Rectal smooth muscle tissue (tissue), 1 donor: ENCODE measurements around the gene DBNL.

Experiments used
- H3K27ac ChIP-seq: one replicate; pipeline ENCODE4 v1.7.0; 2013; ENCODE audit warnings: low read depth, low read length, inconsistent platforms
- H3K27me3 ChIP-seq: one replicate; pipeline ENCODE4 v1.7.0; 2013; ENCODE audit warnings: low read length; ENCODE audit not compliant: control insufficient read depth, insufficient read depth
- H3K36me3 ChIP-seq: one replicate; pipeline ENCODE4 v1.7.0; 2013; ENCODE audit warnings: low read length; ENCODE audit not compliant: control insufficient read depth, insufficient read depth
- H3K4me1 ChIP-seq: one replicate; pipeline ENCODE4 v1.7.0; 2013; ENCODE audit warnings: low read length; ENCODE audit not compliant: control insufficient read depth, insufficient read depth
- H3K4me3 ChIP-seq: one replicate; pipeline ENCODE4 v1.7.0; 2013; ENCODE audit warnings: low read length
- H3K9ac ChIP-seq: one replicate; pipeline ENCODE4 v1.7.0; 2013; ENCODE audit warnings: low read length

The DBNL gene

DNA sequence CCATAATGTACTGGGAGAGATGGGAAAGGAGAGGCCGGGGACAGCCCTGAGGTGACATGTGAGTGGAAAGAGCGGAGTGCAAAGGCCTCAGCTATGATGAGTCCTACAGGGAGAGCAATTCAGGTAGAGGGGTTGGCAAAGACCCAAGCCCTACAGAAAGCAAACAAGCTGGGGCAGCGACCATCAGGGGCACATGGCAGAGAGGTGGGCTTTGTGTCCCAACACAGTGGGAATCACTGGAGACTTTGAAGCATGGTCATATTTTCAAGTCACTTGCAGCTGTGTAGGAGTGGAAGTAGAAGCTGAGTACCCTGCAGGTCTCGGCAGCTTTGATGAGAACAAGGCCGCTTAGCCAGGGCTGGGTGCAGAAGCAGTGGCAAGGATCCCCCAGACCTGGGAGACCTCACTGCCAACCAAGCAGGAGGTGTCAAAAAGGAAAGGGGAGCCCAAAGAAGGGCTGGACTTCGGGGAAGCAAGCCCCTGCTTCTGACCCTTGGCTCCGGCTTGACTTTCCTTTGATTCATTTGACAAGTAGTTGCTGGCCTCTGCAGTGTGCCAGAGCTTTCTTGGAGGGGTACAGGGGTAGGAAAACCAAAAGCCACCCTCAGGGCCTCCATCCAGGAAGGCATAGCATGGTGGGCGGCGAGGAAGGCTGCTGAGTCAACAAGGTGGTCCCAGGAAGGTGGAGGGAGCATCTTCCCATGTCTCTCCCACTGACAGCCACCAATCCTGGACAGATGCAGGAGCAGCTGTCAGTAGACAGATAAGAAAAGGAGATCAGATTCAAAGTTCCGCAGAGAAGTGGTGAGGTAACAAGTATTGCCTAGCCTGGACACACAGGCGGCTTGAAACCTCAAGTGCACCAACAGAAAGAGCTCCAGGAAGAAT lies 22.8 kb downstream of the DBNL start:
- Histone ChIP-seq H3K4me1 (peaks cover 11% of the 10 kb centered on the region), H3K27ac (no peak overlapping the region), H3K9ac (no peak overlapping the region), H3K36me3 (no peaks in the 10 kb centered on the region), H3K4me3 (no peak overlapping the region), H3K27me3 (no peaks in the 10 kb centered on the region)

DNA sequence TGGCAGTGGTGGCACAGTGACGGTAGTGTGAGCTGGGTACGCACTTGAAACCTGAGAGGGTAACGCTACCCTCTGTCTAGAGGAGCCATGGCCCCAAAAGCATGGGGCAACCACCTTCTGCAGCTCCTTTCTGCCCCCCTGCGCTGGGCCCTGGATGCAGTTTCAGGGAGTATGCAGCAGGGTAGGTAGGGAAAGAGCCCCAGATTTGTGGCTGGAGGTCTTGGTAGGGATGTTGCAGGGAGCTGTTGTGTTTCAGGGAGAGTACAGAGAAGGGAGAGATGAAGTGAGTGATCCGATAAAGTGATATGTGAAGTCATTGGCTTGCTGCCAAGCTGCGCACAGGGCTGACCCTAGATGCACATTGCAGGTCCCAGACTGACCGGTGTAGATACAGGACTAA lies 23.6 kb downstream of the DBNL start:
- H3K4me3 ChIP-seq: no peak overlapping the region
- H3K4me1 ChIP-seq: peaks cover 18% of the 10 kb centered on the region
- peaks cover 3% of the 10 kb centered on the region for H3K36me3 ChIP-seq
- H3K9ac ChIP-seq: no peak overlapping the region
- no peak overlapping the region for H3K27ac ChIP-seq
- no peaks in the 10 kb centered on the region for H3K27me3 ChIP-seq

DNA sequence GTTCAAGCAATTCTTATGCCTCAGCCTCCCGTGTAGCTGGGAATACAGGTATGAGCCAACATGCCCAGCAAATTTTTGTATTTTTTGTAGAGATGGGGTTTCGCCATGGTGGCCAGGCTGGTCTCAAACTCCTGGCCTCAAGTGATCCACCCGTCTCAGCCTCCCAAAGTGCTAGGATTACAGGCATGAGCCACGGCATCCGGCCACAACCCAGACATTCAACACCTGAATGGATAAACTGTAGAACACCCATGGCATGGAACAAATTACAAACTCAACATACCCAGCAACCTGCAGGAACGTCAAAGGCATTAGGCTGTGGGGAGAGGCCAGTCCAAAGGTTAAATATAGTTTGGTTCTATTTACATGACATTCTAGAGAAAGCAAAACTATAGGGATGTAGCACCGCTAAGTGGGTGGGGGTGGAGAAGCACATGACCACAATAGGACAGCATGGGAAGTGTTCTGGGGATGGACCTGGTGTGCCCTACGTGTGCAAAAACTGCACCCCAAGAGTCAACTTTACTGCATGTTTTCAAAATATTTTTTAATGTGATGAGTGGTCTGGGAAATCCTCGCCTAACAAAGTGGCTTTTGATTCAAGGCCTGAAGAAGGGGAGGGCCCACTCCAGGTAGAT lies 27.3 kb downstream of the DBNL start:
- Histone ChIP-seq H3K27ac (no peak overlapping the region), H3K9ac (no peak overlapping the region), H3K27me3 (no peaks in the 10 kb centered on the region), H3K4me3 (no peak overlapping the region), H3K4me1 (peaks cover 9% of the 10 kb centered on the region), H3K36me3 (peaks cover 16% of the 10 kb centered on the region)

DNA sequence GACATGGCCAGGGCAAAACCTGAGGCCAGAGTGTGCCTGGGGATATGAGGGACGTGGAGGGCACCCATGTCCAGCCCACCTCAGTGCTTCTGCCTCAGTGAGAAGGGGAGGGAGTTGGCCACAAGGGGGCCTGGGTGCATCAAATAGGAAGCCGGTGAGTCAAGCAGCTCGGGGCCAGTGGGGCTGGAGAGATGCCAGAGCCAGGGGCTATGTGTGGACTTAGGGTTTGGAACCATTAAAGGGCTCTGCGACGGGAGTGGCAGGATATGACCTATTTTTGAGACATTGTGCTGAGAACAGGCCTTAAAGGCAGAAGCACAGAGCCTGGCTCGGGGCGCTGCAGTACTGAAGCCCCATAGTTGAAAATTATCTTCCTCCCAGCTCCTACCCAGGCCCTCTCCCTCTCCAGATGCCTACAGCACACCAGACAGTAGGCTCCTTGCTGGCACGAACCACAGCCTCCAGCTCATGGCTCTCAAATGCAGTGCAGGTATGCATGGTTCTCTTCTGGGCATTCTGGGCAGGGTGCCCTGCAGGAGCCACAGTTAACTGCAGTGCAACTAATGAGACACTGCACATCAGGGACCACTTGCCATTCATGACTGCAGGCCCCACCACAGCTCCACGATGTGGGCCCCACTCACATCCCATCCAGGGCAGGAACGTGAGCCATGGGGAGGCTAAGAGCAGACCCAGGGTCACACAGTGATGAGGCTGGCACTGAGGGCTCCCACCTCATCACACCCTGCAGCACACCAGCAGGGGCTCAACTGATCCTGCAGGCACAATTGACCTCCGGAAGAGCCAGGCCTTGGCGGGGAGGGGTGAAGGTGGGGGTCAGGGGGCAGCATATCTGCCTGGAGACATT lies 28.1 kb downstream of the DBNL start:
- H3K27ac ChIP-seq: peak overlapping the region; percentile 30
- H3K4me3 ChIP-seq: no peak overlapping the region
- H3K9ac ChIP-seq: no peak overlapping the region
- H3K4me1 ChIP-seq: peaks cover 9% of the 10 kb centered on the region
- H3K27me3 ChIP-seq: no peaks in the 10 kb centered on the region
- peaks cover 21% of the 10 kb centered on the region for H3K36me3 ChIP-seq

DNA sequence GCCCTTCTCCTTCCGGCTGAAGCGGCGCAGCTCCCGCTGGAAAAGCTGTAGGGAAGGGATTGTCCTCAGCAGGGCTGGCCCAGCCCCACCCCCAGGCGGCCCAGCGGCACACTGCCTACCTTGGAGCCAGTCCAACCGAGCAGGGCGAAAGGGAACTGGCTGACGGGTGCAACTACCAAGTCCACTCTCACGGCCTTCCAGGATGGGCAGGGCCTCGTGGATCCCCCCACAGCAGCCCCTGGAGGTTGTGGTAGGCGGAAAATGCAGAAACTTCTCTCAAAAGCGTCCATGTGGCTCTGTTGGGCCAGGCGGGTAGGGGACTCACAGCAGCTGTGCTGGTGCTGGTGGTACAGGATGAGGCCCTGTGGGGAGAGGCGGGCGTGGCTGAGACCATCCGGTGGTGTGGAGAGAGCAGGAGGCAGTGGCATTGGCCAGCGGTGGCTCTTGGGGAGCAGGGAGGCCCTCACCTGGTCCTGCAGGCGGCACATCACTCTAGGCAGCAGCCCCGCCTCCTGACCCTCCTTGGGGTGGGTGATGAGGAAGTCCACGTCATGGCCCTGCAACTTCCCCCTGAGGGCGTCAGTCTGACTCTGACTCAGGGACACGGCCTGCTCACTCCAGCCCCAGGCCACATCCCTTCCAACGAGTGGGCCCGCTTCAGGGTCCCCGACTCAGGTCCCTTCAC lies 29.3 kb downstream of the DBNL start:
- peak overlapping the region; percentile 34 for H3K4me3 ChIP-seq
- peaks cover 9% of the 10 kb centered on the region for H3K4me1 ChIP-seq
- peak overlapping the region; percentile 39 for H3K9ac ChIP-seq

DNA sequence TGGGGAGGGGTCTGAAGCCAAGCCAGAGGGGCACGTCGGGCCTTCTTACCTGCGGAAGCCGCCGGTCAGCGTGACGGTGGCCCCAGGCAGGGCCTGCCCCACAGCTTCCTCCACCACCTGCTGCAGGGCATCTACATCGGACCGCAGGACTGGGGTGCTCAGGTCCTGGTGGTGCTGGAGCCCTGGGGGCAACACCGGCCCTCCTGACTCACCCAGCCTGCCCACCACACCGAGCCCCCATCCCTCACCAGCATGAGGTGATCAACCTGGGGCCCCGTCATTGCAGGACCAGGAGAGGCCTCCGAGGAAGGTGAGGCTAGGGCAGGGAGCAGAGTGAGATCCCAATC lies 29.8 kb downstream of the DBNL start:
- Histone ChIP-seq H3K4me1 (peaks cover 9% of the 10 kb centered on the region), H3K4me3 (no peak overlapping the region), H3K27me3 (no peaks in the 10 kb centered on the region), H3K27ac (peak overlapping the region; percentile 66), H3K9ac (no peak overlapping the region), H3K36me3 (peaks cover 31% of the 10 kb centered on the region)

More for the DNA sequence above, 29.3 kb downstream of the DBNL start:
- H3K27me3 ChIP-seq: no peaks in the 10 kb centered on the region
- H3K36me3 ChIP-seq: peaks cover 31% of the 10 kb centered on the region
- peak overlapping the region; percentile 66 for H3K27ac ChIP-seq

DNA sequence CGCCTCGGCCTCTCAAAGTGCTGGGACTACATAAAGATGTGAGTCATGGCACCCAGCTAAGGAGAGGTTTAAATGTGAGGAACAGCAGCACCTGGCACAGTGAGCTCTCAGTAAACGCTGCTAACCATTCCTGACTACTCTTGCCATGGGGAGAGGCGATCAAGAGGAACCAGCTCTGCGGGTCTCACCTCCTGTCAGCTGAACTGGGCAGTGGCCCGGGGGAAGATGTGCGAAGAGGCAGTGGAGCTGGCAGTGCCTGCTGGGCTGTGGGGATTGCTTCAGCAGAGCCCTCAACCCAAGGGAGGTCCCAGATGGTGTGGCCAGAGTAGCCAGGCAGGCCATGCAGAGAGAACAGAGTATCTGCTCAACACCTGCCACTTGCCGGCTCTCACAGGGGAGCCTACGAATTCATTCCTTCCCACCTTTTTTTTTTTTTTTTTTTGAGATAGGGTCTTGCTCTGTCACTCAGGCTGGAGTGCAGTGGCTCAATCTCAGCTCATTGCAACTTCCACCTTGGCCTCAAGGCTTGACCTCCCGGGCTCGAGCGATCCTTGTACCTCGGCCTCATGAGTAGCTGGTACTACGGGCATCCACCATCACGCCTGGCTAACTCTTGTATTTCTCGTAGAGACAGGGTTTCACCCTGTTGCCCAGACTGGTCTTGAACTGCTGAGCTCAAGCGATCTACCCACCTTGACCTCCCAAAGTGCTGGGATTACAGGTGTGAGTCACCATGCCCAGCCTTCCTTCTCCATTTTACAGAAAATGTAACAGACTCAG lies 31.0 kb downstream of the DBNL start:
- H3K27ac ChIP-seq: no peak overlapping the region
- no peak overlapping the region for H3K9ac ChIP-seq
- H3K27me3 ChIP-seq: no peaks in the 10 kb centered on the region
- peaks cover 9% of the 10 kb centered on the region for H3K4me1 ChIP-seq
- no peak overlapping the region for H3K4me3 ChIP-seq
- peaks cover 31% of the 10 kb centered on the region for H3K36me3 ChIP-seq

DNA sequence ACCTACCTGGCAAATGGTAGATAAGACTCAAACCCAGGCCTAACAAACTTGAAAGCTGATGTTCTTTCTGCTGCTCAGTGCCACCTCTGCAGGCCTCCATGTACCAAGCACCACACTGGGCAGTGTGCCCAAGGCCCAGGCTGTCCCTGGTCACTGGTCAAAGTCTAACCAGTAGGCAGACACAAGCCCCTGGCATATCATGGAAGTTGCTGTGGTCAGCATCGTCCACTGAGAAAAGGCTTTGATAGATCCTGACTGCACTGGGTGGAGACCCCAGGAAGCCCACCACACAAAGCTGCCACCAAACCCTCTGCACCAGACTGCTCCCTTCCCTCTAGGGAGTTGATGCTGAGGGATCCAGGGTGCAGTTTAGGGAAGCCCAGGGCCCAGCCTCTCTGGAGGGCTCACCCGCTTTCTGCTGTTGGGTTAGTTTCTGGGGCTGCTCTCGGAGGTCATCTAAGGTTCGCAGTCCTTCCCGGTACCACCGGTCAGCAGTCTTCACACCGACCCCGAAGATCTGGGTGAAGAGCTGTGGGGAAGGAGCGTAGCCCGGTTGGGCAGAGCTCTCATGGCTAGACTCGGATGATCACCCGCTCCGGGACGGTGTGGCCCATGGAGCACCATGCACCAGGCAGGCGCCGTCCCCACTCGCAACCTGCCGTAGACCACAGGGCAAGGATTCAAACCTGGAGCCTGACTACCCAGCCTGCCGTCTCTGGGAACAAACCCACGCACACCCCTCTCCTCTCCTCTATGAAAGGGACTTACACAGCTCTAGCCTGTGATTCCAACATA lies 31.8 kb downstream of the DBNL start:
- Histone ChIP-seq H3K36me3 (peaks cover 31% of the 10 kb centered on the region), H3K9ac (no peak overlapping the region), H3K27me3 (no peaks in the 10 kb centered on the region), H3K4me1 (peaks cover 11% of the 10 kb centered on the region), H3K27ac (no peak overlapping the region), H3K4me3 (no peak overlapping the region)

DNA sequence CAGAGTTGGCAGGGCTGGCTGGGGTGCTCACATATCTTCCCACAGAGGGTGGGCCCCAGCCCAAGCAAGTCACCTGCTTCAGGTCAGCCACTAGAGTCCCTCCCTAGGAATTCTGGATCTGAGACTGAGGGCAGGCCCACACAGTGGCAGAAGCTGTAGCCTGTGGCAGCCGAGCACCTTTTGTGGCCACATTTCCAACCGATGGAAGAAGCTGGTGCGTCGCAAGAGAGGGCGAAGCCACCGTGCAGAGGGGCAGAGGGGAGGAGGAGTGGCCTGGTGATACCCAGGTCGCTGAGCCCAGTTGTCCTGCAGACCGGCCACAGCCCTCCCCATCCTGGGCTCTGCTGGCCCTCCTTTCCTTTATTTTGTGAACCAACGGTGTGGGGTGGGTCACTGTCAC lies 32.6 kb downstream of the DBNL start:
- Histone ChIP-seq H3K36me3 (peaks cover 31% of the 10 kb centered on the region), H3K27ac (no peak overlapping the region), H3K9ac (no peak overlapping the region), H3K4me1 (peaks cover 13% of the 10 kb centered on the region), H3K27me3 (no peaks in the 10 kb centered on the region), H3K4me3 (no peak overlapping the region)

DNA sequence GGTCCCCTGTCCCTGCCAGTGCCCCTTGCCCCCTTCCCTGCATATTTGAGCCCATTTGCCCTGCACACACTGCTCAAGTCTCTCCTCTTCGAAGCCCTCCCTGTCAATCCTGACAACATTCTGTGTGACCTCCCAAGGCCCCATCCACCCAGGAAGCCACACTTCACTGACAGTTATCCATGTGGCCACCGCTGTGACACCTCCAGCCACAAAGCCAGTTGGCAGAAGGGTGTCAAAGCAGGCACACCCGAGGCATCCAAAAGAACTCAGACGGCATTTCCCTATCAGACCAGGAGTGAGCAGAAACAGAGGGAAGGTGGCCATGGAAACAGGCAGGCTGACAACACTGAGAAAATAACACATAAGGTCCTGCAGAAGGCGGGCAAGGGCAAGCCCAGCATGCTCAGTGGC lies 33.2 kb downstream of the DBNL start:
- no peaks in the 10 kb centered on the region for H3K27me3 ChIP-seq
- peaks cover 7% of the 10 kb centered on the region for H3K4me1 ChIP-seq
- no peak overlapping the region for H3K9ac ChIP-seq
- no peak overlapping the region for H3K4me3 ChIP-seq
- peaks cover 29% of the 10 kb centered on the region for H3K36me3 ChIP-seq
- no peak overlapping the region for H3K27ac ChIP-seq

DNA sequence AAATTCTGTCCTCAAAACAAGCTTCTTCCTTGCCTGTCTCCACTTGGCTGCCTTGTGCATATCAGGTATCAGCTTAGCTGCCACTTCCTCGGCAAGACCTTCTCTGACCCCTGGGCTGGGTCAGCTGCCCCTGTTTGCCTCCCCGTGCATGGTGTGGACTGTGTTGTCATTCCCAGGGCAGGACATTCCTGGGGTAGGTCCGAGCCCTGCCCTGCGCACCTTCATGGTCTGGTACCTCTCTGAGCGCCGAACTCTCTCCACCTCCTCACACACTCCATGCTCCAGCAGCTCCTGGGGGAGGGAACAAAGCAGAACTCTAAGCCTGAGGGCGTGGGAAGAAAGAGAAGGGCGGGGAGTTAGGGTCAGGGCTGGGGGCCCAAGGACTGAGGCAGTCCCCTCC lies 34.0 kb downstream of the DBNL start:
- Histone ChIP-seq H3K36me3 (peaks cover 27% of the 10 kb centered on the region), H3K4me1 (peaks cover 4% of the 10 kb centered on the region), H3K4me3 (no peak overlapping the region), H3K9ac (no peak overlapping the region), H3K27ac (no peak overlapping the region), H3K27me3 (no peaks in the 10 kb centered on the region)
